Pancreas (tissue), 10 donors: Measurements from ENCODE around the gene PDE4B. TPM values are rescaled to one million over a fixed set of nuclear protein-coding genes. Genes with fewer than 3 reads are reported as not detected.

Experiments
- ATAC-seq, 4 donors: fragments of 200-7000 bp; cut with Tn5 transposase; one replicate each; pipeline versions ENCODE4 v1.8.0 to v1.9.1; 2020; ENCODE audit warnings: mild to moderate bottlenecking in 4 of 4, moderate library complexity in 4 of 4
- DNase-seq, 6 donors: peaks; one replicate each; pipeline ENCODE4 v3.0.0-alpha.2; 2020
- FAIRE-seq: peaks from 2 replicates; lab custom pipeline; 2012; peaks lifted over from hg19 to GRCh38; lab: Jason Lieb, UNC
- H3K27ac ChIP-seq, 4 donors: fragments of 200-600 bp; sonication (generic); 1 replicate in 3 of 4; 2 replicates in 1 of 4; pipeline versions ENCODE4 v1.5.0 to v1.8.0; 2020
- H3K27me3 ChIP-seq, 4 donors: fragments of 200-600 bp; one replicate each; pipeline ENCODE4 v1.8.0; 2021
- H3K36me3 ChIP-seq, 3 donors: fragments of 200-600 bp; sonication (generic) in 1 of 3; one replicate each; pipeline versions ENCODE4 v1.5.0 to v1.8.0; 2020 to 2021
- H3K4me1 ChIP-seq, 3 donors: fragments of 200-600 bp; one replicate each; pipeline ENCODE4 v1.8.0; 2021
- H3K4me3 ChIP-seq, 4 donors: fragments of 200-600 bp; sonication (generic) in 2 of 4; one replicate each; pipeline versions ENCODE4 v1.5.0 to v1.8.0; 2020 to 2021
- H3K9me3 ChIP-seq, 4 donors: fragments of 200-600 bp; one replicate each; pipeline ENCODE4 v1.8.0; 2021
- WGBS, 2 donors: extraction: QIAGEN DNeasy Blood & Tissue Kit; methylation state at CpG; one replicate each; pipeline ENCODE4 v1.1.7; 2013; 5-methylcytosine and 5-hydroxymethylcytosine counted together
- intact Hi-C, 3 donors: fragments of 100-400 bp; cut with DNase I; formaldehyde crosslinking; loops; one replicate each; pipeline versions ENCODE4 v1.11.1 to v1.14.2; 2022
- polyA plus RNA-seq, 2 donors: library from polyadenylated mRNA; stranded (reverse); fragments of 200-250 nt; gene quantifications; one replicate each; pipeline ENCODE4 v1.2.3, GENCODE V29; 2013
- total RNA-seq, 6 donors: library from RNA; stranded (reverse); fragmentation: NEBNext Ultra II Directional in 4 of 6; extraction: Animal tissue kit (Norgen Biotek cat#: 25700) in 4 of 6; gene quantifications; one replicate each; pipeline versions ENCODE4 v1.2.1 to v1.2.4, GENCODE V29; 2021 to 2023
- TF ChIP-seq, protein P1 (sequence below), 4 donors: fragments of 200-600 bp; sonication (generic) in 3 of 4; IDR thresholded peaks; one replicate each; pipeline versions ENCODE4 v1.5.0 to v1.8.0; 2021; ENCODE audit warnings: antibody characterized with exemption in 4 of 4
- donor health status: healthy with polysubstance abuse.
- donor health status: DM: no; HTN: no; CAD: no; lungs with moderate emphysema.
- donor health status: DM: no; HTN: no; CAD: no.
- donor health status: control.
- donor health status: control.
- donor health status: Bipolar disorder and iron deficiency.
- donor health status: DM: yes; HTN: yes; CAD: no.
- donor health status: DM: no; HTN: no; CAD: no.
- donor health status: DM: no; HTN: no; CAD: no.
- donor health status: DM: yes; HTN: yes; CAD: no.

The PDE4B gene
- total and polyA plus RNA-seq, 8 donors, result 0.23 to 3.7 (median 0.92) TPM

DNA sequence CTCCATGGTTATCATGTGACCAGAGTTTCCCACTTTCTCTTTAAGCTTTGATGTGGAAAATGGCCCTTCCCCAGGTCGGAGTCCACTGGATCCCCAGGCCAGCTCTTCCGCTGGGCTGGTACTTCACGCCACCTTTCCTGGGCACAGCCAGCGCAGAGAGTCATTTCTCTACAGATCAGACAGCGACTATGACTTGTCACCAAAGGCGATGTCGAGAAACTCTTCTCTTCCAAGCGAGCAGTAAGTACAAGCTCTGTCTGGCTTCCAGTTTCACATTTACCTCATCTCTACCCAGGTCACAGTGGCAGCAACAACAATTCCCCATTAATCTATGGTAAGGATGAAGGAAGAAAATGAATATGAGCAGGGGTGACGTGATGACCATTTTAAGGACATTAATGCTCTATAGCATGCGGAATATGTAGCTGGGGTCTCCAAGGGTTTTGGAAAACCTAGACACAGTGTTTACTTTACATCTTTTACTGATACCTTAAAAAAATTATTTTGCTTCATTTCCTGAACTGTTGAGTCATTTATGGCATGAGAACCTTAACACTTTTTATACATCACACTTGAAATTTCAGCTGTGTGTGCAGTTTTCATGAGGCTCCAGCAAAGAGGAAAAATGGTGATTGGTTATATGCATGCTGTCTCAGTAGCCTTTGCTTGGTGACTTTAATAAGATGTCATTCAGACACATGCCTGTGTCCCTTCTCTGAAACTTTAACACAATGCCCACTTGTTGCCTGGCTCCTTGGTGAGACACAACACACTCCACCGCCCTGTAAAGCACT, 454.9 kb downstream of the PDE4B start:
- Histone ChIP-seq H3K4me3 (no peak overlapping the region), H3K27ac (no peak overlapping the region), H3K27me3 (peaks cover 0 to 15% (median 0%) of the 10 kb centered on the region in 4 donors), H3K36me3 (no peaks in the 10 kb centered on the region), H3K9me3 (no peaks in the 10 kb centered on the region), H3K4me1 (no peaks in the 10 kb centered on the region)
- TF ChIP-seq, protein P1, sequence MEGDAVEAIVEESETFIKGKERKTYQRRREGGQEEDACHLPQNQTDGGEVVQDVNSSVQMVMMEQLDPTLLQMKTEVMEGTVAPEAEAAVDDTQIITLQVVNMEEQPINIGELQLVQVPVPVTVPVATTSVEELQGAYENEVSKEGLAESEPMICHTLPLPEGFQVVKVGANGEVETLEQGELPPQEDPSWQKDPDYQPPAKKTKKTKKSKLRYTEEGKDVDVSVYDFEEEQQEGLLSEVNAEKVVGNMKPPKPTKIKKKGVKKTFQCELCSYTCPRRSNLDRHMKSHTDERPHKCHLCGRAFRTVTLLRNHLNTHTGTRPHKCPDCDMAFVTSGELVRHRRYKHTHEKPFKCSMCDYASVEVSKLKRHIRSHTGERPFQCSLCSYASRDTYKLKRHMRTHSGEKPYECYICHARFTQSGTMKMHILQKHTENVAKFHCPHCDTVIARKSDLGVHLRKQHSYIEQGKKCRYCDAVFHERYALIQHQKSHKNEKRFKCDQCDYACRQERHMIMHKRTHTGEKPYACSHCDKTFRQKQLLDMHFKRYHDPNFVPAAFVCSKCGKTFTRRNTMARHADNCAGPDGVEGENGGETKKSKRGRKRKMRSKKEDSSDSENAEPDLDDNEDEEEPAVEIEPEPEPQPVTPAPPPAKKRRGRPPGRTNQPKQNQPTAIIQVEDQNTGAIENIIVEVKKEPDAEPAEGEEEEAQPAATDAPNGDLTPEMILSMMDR (IDR thresholded peaks at IDR 0.05), result no peak
- no peak for ATAC-seq
- DNase-seq, result no peak
- WGBS, 2 donors, result 75 to 82% methylated on average over 11 of the region's 11 CpGs
- FAIRE-seq, result no peak
- intact Hi-C loops, result loop anchor here in 2 of 3 donors (5.0 to 10.0 kb wide), 3 partner anchors 207 to 303 kb away; no protein-coding TSS in a partner anchor

DNA sequence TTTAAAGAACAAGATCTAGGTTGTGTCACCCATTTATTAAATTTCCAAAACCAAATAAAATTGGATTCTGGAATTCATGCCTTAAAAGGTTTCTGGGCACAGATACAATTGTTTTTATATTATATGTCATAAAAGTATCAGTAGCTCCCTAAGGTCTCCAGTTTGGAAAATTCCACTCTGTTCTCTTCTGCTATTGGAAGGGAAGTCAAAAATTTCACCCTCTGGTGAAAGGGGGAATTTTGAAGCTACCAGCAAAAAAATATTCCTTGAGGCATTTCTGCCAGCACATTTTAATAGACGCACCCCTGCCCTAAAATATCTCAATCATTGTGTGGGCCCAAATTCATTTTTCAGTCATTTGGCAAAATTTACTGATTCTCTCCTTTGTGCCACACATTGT, 455.6 kb downstream of the PDE4B start:
- H3K27ac ChIP-seq, result no peak overlapping the region

DNA sequence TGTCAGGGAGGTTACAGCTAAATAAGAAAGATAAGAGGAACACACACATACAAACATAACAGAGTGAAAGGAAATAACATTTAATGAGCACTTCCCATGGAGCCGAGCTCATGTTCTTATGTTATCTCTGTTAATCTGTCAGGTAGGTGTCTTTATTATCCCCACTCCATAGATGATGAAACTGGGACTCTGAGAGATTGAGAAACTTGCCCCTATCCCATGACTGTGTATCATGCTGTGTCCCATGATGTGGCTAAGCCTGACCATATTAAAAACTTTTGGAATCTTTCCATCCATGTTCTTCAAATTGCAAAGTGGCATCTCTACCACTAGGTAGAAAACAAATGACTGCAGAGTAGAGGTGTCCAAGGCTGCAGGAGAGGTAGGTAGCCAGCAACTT, 456.1 kb downstream of the PDE4B start:
- H3K27me3 ChIP-seq, result peaks cover 0 to 18% (median 0%) of the 10 kb centered on the region in 4 donors
- no peak for DNase-seq
- H3K9me3 ChIP-seq, result no peaks in the 10 kb centered on the region
- WGBS, 2 donors, result 29% methylated on average over 1 of the region's 1 CpG
- no peak for FAIRE-seq
- TF ChIP-seq, protein P1 (IDR thresholded peaks at IDR 0.05), result no peak
- ATAC-seq, result no peak
- no peak overlapping the region for H3K4me3 ChIP-seq
- H3K36me3 ChIP-seq, result no peaks in the 10 kb centered on the region
- no peaks in the 10 kb centered on the region for H3K4me1 ChIP-seq
- H3K27ac ChIP-seq, result no peak overlapping the region
- intact Hi-C loops, result loop anchor here in 2 of 3 donors (5.0 to 10.0 kb wide), 3 partner anchors 206 to 304 kb away; no protein-coding TSS in a partner anchor

More for the DNA sequence above, 455.6 kb downstream of the PDE4B start:
- FAIRE-seq (no peak), ATAC-seq (no peak), DNase-seq (no peak)
- Histone ChIP-seq H3K27me3 (peaks cover 0 to 18% (median 0%) of the 10 kb centered on the region in 4 donors), H3K4me3 (no peak overlapping the region), H3K9me3 (no peaks in the 10 kb centered on the region), H3K36me3 (no peaks in the 10 kb centered on the region), H3K4me1 (no peaks in the 10 kb centered on the region)
- 57 to 69% methylated on average over 1 of the region's 1 CpG for WGBS, 2 donors
- TF ChIP-seq, protein P1 (IDR thresholded peaks at IDR 0.05), result no peak
- intact Hi-C loops, result loop anchor here in 2 of 3 donors (5.0 to 10.0 kb wide), 3 partner anchors 207 to 303 kb away; no protein-coding TSS in a partner anchor

DNA sequence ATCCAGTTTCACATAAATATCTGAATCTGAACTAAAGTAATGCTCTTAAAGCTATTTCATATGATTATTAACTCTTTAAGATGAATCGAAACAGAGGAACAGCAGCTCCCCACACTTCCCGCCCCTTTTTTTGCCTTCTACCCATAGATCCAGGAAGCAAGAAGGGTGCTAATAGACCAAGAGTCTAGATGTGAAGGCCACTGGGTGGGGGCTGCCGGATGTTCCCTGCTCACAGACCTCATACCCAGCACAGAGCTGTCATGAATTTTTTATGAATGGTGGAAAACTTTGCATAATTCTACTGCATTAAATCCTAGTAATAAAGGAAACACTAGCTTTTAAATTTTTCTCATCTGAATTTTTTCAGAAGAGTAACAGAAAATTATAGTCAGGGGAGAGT, 457.4 kb downstream of the PDE4B start:
- ATAC-seq, result no peak
- DNase-seq, result no peak
- Histone ChIP-seq H3K4me3 (no peak overlapping the region), H3K27ac (no peak overlapping the region), H3K27me3 (peaks cover 0 to 18% (median 0%) of the 10 kb centered on the region in 4 donors), H3K9me3 (no peaks in the 10 kb centered on the region), H3K4me1 (no peaks in the 10 kb centered on the region), H3K36me3 (no peaks in the 10 kb centered on the region)
- FAIRE-seq, result no peak
- TF ChIP-seq, protein P1 (IDR thresholded peaks at IDR 0.05), result no peak
- 57 to 66% methylated on average over 3 of the region's 3 CpGs for WGBS, 2 donors
- intact Hi-C loops, result loop anchor here in 1 of 3 donors (5.0 kb wide), 1 partner anchor 197 kb away; no protein-coding TSS in a partner anchor
